Fibroblast of peridontal ligament (primary cell): Measurements from ENCODE around the gene CLCA2.

ENCODE experiments used
- DNase-seq: peaks from one replicate; pipeline ENCODE4 v3.0.0-alpha.2; 2010; ENCODE audit errors: extremely low read depth

CLCA2 gene, protein sequence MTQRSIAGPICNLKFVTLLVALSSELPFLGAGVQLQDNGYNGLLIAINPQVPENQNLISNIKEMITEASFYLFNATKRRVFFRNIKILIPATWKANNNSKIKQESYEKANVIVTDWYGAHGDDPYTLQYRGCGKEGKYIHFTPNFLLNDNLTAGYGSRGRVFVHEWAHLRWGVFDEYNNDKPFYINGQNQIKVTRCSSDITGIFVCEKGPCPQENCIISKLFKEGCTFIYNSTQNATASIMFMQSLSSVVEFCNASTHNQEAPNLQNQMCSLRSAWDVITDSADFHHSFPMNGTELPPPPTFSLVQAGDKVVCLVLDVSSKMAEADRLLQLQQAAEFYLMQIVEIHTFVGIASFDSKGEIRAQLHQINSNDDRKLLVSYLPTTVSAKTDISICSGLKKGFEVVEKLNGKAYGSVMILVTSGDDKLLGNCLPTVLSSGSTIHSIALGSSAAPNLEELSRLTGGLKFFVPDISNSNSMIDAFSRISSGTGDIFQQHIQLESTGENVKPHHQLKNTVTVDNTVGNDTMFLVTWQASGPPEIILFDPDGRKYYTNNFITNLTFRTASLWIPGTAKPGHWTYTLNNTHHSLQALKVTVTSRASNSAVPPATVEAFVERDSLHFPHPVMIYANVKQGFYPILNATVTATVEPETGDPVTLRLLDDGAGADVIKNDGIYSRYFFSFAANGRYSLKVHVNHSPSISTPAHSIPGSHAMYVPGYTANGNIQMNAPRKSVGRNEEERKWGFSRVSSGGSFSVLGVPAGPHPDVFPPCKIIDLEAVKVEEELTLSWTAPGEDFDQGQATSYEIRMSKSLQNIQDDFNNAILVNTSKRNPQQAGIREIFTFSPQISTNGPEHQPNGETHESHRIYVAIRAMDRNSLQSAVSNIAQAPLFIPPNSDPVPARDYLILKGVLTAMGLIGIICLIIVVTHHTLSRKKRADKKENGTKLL

DNA sequence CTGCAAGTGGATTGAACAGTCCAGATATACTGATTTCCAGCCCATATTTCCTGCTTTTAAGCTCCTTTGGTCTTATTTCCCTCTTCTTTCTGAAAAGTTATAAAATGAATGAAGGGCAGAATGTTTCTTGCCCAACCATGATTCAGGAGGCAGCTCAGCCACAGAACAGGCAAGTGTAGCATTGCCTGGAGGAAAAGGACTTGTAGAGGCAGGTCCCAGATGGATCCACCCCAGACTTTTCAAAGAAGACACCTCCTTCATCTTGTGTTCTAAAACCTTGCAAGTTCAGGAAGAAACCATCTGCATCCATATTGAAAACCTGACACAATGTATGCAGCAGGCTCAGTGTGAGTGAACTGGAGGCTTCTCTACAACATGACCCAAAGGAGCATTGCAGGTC is at the start of gene CLCA2:
CLCA2 (plus strand) TSS at position 299 of the 400 bp plus-strand sequence; CDS start at position 376, 77 bp downstream.
- no peak for DNase-seq

DNA sequence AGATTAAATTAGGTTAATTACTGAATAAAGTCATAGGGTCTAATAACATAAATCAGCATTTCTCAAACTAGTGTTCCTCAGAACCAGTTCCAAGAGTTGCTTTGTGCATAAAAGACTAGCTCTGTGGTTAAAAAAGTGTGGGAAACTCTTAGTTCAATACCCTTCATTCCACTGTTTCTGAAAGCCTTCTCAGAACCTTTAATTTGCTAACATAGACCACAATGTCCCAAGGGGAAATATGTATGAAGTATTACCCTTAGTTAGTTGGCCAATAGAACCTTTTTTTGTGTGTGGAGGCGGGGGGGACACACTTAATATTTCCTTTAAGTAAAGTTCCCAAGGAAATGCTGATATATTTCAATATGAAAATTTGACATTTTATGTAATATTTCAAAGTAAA is 48.3 kb upstream of the CLCA2 start:
- DNase-seq = peak; percentile 80

DNA sequence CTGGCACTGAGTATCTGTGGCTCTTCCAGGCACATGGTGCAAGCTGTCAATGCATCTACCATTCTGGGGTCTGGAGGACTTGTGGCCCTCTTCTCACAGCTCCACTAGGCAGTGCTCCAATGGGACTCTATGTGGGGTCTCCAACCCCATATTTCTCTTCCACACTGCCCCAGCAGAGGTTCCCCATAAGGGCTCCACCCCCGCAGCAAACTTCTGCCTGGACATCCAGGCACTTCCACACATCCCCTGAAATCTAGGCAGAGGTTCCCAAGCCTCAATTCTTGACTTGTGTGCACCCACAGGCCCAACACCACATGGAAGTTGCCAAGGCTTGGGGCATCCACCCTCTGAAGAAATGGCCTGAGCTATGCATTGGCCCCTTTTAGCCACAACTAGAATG is 46.6 kb upstream of the CLCA2 start:
- no peak for DNase-seq

DNA sequence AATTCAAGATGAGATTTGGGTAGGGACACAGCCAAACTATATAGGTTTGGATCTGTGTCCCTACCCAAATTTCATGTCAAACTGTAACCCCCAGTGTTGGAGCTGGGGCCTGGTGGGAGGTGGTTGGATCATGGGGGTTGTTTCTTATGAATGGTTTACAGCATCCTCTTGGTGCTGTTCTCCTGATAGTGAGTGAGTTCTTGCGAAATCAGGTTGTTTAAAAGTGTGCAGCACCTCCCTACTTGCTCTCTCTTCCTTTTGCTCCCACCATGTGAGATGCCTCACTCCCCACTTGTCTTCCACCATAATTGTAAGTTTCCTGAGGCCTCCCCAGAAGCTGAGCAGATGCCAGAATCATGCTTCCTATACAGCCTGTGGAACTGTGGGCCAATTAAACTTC is 45.2 kb upstream of the CLCA2 start:
- DNase-seq = no peak

DNA sequence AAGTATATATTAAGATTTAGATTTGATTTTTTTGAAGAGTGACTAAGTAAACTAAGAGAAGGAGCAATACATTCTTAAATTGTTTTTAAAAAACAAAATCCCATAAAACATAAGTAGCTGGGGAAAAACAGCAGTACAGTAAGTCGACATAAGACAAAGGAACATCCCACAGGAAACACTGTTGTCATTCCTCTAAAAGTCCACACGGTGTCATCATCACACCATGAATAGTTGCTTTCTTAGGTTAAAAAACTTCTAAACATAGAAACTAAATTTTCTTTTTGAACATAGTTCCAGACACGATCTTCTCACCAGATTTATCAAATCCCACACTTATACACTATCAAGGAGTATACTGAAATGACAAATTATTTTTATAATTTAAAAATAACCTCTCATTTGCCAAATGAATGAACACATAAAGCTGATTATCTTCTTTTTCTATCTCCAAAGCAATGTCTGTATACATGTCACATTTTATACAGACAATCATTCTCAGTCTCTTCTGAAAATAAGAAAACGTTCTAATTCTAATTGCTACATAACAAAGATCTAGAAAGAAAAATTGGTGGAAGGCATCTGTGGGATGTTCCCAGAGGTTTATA is 43.6 kb upstream of the CLCA2 start:
- peak; percentile 95 for DNase-seq

DNA sequence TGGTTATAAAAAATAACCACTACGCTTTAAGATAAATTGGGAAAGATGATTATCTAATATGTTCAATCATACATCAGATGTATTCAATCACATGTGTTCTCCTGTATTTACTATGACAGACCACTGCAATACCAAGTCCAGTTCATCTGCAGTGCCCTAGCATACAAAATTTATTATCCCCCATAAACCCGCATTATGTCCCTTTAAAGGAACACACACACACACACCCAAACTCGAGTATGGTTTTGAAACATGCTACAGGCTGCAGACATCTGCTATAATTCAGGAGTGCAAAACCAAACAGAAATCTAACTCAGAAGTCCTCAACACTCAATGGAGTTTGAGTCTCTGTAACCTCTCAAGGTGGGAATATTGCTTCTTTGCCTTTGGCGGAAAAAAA is 42.7 kb upstream of the CLCA2 start:
- DNase-seq = no peak

DNA sequence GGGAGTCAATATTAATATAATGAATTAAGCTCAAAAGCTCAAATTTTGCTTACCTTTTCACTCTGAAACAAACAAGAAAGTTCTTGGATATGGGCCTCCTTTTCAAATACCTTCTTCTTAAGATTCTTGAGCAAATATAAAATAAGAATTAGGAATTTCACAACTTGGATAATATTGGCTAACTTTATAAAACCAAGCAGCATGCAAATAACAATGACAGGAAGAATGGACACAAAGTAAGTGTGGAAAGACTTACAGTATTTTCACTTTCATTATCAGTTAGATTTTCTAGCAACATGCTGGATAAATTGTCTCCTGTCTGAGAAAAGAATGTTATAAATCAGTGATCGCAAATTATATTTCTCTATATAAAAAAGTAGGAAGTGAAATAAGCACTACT is 41.1 kb upstream of the CLCA2 start:
- DNase-seq = peak; percentile 55

DNA sequence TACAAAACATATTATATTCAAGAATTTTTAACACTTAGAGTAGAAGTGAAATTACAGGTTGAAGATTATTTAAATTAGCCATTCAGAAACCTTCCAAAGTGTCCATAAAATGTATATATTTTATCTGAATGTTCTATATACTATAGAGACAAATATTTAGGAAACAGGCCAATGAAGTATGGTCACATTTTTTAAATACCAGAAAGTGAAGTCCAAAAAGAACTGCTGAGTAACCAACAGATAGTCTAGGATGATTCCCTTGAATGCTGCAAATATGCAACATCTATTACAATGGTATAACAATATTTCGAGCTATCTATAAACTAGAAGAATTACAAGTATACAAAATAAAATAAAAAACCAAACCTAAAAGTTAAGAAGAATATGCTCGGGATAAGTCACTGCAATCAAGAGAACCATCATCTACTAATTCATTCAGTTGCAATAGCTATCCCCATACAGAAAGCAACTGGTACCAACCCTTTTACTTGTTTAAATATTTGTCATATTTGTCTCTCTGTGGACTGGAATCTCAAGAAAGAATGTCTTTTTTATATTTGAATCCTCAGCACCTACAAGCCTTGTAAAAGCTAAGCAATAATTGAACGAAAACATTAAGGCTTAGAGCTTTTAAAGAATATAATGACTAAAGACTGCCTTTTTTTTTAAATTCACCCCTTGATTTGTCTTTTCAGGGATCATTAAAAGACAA is 35.9 kb upstream of the CLCA2 start:
- no peak for DNase-seq

DNA sequence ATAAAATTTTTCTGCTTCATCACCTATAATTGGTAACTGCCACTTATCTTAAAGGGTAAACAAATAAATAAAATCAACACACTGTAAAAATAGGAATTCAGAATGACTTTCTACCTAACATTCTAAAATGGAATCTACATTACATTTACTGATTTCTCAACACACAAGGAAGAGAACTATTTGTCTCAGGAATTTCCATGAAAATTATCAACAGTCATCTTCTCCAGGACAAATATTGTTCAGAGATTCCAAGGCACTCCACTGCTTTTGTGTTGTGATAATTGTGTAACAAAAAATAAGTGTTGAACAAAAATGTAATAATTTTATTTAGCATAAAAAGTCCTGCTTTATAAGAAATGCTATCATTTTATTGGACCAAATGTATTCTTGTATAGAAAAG is 35.2 kb upstream of the CLCA2 start:
- no peak for DNase-seq

DNA sequence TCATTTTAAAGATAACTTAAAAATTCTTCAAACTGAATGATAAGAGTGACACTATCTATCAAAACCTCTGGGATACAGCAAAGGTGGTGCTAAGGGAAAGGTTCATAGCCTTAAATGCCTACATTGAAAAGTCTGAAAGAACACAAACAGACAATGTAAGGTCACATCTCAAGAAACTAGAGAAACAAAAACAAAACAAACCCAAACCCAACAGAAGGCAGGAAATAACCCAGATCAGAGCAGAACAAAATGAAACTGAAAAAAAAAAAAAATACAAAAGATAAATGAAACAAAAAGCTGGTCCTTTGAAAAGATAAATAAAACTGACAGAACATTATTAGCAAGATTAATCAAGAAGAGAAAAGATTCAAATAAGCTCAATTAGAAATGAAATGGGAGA is 34.7 kb upstream of the CLCA2 start:
- DNase-seq = no peak

DNA sequence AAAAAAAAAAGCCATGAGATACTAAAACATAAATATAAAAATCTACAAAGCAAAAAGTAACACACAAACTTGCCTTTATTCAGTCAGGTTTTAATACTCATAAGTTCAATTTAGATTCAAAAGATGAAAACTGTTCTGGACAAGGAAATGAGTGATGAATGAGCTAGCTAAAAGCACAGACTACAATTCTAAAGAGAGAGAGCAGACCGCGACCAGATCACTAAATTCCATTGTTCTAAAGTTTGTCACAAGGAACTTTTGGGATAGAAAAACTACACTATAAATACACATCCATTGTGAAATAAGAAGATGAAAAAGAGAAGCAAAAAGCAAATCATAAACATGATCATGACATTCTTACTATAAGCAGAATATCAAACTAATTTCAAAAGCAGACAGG is 29.6 kb upstream of the CLCA2 start:
- DNase-seq = peak; percentile 56

DNA sequence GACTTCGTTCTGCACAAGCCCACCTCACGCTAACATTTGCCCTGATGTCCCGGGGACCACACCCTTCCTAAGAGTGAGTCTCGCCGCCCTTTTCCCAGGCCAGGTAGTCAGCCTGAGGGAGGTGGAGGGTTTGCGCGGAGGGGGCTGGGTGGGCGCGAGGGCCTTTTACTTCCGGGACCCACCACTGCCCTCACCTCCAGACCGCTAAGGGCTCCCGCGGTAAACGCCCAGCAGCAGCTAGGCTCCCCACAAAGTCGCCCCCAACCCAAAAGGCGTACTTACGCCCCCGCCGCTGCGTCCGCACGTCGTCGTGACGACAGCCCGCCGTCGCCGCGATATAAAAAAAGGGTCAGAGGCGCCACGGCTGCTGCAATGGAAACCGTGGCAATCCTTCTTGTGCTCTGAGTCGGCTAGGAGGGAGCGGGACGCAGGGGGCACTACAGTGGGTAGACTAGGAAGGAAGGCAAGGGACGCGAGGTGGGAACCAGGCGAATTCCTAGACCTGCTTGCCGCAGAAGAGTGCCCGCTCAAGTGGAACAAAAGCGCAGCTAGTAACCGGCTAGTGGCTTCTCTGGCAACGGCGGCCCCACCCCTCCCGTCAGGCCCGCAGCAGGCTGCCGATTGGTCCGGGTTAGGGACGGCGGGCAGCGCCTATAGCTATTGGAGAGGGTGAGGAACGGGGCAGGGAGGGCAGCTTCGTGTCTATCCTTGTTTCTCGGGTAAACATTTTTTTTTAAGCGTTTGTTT is 28.0 kb upstream of the CLCA2 start, which contains the start of gene ODF2L:
ODF2L (minus strand) TSS at position 573 of the 747 bp plus-strand sequence. CDS start 9,296 bp downstream, outside the sequence.
- DNase-seq = peak; percentile 73

DNA sequence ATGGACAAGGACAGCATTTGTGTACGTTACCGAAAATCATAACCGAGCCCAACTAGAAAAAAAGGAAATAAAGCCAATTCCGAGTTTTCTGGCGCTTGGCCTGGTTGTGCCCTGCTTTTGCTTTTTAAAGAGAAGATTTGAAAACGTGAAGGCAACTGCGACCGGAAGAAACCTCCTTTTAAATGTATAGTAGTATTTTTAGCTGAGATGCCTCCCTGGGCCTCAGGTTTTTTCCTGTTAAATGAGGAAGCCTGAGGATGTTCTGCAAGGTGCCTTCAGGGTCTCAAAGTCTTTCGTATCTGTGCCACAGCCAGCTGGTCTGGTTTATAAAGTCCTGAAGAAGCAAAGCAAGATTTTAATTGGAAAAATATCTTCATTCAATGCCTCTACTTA is 27.5 kb upstream of the CLCA2 start:
- no peak for DNase-seq

DNA sequence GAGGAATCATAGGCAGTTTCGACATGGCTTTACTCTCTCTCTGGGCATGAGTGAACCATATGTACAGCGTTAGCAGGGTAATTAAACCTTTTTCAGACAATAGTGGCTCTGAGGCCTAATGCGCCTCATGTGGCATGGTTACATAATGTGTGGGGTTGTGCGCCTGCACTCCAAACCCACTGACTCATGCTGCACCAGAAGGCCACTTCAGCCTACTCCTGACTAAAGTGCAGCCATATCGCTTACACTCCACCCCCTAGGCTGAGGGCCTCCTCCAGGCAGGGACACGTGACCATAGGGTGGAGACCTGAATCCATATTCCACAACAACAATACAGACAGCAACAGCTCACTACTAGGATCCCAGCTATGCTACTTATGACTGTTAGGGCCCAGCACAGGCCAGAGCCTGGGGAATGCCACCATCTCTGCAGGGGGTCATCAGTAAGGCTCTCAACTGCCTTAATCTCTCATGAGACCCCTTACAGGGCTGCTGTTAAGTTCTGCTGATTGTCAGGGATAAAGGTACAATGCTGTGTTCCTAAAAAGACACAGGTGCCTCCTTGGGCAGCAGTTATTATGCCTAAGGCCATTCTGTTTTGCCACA is 14.5 kb upstream of the CLCA2 start:
- no peak for DNase-seq

DNA sequence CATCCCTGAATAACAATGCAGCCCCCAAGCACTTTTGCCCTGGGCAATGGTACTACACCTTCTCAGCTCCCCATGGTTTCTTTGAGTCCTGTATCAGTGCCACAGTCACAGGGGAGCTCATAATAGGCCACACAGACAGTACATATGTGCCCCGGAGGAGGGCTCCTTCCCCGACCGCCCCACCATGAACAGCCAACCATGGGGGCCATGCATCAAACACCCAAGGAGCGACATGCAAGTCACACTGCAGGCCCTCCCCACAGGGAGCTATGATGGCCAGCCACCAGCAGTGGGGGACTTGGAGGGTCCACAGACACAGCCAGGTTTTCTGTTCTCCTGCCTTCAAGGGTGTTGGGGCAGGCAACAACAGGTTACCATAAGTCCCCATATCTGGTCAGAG is 13.1 kb upstream of the CLCA2 start:
- no peak for DNase-seq

DNA sequence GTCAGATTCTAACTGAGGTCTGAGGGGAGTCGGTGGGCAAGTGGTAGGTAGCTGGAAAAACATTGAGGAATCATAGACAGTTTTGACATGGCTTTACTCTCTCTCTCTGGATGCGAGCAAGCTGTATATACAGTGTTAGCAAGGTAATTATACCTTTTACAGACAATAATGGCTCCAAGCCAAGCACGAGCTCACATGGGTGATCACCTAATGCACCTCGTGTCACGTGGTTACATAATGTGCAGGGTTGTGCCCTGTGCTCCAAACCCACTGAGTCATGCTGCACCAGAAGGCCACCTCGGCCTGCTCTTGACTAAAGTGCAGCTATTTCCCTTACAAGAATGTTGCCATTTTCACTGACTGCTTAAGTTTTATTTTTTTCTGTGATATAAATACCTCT is 7.6 kb upstream of the CLCA2 start:
- no peak for DNase-seq

DNA sequence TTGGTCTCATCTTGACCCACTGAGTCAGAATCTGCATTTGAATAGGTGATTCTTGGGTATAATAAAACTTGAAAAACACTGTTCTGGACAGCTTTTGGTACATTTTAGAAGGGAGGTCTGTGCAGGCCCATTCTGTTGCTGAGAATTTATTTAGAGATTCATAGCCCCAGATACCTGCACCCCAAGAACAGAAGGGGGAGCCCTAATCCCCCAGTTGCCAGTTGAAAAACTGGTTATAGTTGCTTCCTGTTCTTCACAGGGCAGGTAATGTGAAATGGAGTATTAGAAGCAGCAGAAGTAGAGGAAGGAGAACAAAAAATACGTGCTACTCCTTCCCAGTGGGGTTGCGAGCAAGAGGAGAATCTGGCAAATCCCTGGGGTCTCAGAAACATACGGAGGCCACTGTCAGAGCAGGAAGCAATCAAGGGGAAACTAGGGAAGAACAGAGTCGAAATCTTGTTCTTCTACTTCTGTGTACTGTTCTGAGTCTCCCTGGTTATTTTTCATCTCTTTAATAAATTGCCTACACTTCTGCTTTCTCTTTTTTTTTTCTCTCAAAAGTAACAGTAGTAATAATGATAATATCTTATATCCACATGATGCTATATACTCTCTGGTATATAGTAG is 4.6 kb upstream of the CLCA2 start:
- DNase-seq = peak; percentile 65

DNA sequence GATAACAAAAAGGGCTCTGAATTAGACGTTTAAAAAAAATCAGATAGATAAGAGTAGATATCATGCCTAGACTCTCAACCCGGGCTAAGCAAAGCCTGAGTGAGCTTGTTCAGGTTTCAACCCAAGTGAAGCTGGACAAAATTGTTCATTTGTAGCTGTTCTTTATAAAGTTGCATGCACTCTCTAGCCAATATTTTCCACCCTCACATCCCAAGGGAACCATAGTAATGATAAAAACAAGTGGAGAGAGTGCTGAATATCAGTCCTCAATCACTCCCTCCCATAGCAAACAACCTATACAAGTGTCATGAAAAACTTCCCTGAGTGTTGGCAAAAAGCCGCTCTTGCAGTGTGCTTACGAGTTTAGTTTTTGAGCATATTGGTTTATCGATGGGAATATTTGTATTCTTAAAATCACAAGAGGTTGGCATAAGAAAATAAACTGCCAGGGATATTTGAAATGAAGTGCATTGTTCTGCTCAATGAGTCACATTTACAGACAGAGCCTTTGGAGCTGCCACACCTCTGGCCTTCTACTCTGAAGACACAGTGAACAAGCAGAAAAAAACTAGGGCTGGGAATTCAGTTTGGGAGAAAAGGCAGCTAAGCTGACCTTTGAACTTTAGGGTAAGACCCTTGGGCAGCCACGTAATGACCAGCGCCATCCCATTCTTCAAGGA is 2.2 kb upstream of the CLCA2 start:
- DNase-seq = peak; percentile 32

DNA sequence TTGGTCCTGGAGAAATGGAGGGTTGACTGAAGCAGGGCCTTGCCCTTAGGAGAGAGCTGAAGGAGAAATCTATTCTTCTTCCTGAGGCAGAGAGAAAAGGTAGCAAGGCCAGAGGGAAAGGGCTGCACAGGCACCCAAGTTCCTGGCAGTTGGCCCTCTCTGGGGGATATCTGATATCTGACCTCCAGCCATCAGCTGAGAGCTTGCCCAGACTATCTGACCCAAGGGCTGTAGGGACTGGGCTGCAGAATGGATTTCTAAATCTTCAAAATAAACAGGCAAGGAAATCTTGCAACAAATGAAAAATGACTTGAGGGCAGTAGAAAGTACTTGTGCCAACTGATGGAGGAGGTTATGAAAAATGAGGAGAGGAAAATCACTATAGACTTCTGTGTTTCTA is 498 bp upstream of the CLCA2 start:
- DNase-seq = peak; percentile 41
